Esophagus squamous epithelium (tissue), 4 donors: Measurements from ENCODE around the gene ELN.

Experiments
- CTCF ChIP-seq, 6 experiments: fragments of 450-650 bp in 4 of 6; fragments of 200-600 bp in 2 of 6; sonication (generic) in 2 of 6; IDR thresholded peaks; one replicate each; pipeline ENCODE4 v1.5.1; 2016 to 2019; ENCODE audit warnings: antibody characterized with exemption in 6 of 6, mild to moderate bottlenecking in 4 of 6, moderate library complexity in 4 of 6
- POLR2A ChIP-seq, 4 donors: fragments of 450-650 bp; IDR thresholded peaks; one replicate each; pipeline ENCODE4 v1.6.1; 2017; ENCODE audit warnings: antibody characterized with exemption in 4 of 4, mild to moderate bottlenecking in 4 of 4, moderate library complexity in 3 of 4

DNA sequence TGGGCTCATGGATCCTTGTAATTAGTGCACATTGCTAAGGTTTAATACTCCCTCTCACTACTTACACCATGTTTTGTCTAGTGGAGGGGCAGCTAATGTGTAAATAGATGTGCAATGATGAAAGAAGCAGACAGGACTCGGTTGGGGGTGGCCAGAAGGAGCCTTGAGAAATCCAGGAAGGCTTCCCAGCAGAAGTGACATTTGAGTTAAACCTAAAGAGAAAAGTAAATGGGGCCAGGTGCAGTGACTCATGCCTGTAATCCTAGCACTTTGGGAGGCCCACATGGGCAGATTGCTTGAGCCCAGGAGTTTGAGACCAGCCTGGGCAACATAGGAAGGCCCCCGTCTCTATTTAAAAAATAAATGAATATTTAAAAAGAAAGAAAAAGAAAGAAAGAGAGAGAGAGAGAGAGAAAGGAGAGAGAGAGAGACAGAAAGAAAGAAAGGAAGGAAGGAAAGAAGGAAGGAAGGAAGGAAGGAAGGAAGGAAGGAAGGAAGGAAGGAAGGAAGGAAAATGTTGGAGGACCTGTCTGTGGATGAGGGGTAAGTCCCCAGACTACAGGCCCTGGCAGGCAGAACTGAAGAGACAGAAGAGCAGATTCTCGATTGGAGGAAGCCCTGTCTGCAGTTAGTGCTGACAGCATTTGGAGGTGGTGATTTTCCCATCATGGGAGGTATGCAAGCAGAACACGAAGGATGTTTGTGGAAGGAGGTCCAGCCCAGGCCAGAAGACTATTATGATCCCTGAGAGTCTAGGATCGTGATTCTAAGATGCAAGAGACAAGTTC, 3.6 kb downstream of the ELN start:
- TF ChIP-seq CTCF (IDR thresholded peaks at IDR 0.05) (no peak), POLR2A (IDR thresholded peaks at IDR 0.05) (no peak)
